ENCODE results near the gene ITGB6.

ITGB6 gene, protein sequence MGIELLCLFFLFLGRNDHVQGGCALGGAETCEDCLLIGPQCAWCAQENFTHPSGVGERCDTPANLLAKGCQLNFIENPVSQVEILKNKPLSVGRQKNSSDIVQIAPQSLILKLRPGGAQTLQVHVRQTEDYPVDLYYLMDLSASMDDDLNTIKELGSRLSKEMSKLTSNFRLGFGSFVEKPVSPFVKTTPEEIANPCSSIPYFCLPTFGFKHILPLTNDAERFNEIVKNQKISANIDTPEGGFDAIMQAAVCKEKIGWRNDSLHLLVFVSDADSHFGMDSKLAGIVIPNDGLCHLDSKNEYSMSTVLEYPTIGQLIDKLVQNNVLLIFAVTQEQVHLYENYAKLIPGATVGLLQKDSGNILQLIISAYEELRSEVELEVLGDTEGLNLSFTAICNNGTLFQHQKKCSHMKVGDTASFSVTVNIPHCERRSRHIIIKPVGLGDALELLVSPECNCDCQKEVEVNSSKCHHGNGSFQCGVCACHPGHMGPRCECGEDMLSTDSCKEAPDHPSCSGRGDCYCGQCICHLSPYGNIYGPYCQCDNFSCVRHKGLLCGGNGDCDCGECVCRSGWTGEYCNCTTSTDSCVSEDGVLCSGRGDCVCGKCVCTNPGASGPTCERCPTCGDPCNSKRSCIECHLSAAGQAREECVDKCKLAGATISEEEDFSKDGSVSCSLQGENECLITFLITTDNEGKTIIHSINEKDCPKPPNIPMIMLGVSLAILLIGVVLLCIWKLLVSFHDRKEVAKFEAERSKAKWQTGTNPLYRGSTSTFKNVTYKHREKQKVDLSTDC

DNA sequence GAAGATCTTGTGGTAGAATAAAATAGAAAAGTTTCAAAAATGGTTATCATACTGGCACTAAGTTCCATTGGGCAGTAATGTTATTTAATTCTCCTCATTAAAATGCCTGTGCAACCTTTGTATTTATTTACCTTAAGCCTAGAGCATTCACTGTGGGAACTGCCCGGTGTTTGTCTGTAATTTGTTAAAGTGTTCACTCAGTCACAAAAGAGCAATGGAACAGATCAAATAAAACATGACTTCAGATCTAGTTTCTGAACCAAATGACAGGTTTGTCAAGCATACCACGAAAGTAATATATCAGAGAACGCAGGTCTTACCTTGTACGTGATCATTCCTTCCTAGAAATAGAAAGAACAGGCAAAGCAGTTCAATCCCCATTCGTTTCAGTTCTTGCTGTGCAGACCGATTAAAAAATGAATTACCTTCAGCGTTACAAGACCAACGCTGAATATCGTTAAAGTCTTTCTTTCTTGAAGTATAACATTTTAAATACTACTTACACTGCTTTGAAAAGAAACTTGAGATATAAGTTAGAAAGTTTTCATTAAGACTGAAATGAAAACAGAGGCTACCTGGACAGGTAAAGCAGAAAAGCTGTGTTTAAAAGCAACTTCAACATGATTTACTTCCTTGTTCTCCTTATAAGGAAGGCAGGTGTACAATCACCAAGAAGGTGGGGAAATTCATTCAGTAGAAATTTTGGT is at the start of gene ITGB6:
TSS of gene ITGB6 (minus strand) at position 590 of the 707 bp plus-strand sequence. CDS start at position 381, 209 bp downstream.
- no peak for DNase-seq (ENCODE audit: low read depth)

DNA sequence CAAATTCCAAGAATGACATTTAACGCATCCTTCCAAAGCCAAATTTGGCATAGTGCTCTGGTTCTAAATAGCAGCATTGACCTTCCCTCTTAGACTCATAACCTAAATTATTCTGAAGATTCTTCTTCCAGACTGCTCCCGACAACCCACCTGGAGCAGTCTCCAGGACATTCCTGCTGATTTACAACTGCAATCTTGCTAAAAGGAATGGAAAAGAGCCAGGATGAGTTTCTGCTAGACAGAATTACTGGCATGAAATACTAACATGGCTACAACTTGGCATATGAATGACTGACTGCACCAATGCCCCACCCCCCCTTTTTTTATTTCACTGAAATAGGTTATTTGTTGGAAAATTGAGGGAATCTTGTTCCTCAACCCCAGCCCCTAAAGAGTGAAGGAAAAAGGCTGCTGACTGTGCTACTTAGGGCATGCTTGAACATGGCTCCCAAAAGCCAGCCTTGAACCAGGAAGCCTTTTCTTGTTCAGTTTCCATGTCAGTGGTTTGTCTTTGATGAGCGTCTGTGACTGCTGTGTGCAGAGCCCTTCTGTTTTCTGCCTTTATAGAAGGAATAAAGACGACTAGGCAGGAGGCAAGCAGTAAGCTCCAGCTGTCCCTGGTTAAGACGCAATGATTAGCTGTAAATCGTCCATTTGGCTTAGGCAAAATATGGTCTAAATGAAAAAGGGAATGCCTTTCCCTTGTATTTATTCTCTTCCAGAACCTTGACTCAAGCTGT is 47.4 kb upstream of the ITGB6 start:
- DNase-seq (ENCODE audit: low read depth), result no peak

DNA sequence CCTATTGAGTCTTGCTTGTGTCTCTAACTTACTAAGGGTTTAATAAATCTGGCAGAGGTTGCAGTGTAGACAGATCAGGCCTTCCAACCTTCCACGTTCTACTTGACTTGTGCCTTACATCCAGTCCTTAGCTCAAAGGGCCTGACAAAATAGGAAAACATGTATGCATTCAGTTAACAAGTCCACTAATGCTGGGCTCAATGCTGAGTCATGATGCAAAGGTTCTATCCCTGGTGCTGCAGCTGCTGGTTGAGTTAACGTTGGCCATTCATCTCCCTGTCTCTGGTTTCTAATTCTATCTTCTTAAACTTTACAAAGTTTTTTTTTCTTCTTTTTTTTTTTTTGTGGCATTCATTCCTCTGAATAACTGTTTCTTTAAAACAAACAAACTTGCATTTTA is 46.3 kb upstream of the ITGB6 start:
- no peak for DNase-seq (ENCODE audit: low read depth)

DNA sequence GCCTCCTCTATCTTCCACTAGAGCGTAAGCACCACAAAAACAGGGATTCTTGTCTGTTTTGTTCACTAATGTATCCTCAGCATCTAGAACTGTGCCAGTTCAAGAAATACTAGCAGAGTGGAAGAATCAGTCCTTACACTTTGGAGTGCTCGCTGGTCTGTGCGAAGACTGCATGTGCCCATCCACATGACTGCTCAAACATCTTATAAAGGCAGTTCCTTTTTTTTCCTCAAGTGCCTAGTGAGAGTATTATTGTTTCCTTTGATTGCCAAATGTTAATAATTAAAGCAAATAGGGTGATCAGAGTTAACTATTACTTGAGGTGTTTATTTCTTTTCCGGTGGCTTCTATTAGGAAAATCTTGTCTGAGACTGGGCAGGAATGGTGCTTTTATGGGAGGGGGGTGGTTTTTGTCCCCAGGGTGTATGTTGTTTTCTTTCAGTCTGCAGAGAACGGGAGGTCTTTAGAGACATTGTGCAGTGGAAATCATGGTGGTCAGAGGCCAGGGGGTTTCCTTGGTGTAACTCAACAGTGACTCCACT is 45.6 kb upstream of the ITGB6 start:
- DNase-seq (ENCODE audit: low read depth), result no peak

DNA sequence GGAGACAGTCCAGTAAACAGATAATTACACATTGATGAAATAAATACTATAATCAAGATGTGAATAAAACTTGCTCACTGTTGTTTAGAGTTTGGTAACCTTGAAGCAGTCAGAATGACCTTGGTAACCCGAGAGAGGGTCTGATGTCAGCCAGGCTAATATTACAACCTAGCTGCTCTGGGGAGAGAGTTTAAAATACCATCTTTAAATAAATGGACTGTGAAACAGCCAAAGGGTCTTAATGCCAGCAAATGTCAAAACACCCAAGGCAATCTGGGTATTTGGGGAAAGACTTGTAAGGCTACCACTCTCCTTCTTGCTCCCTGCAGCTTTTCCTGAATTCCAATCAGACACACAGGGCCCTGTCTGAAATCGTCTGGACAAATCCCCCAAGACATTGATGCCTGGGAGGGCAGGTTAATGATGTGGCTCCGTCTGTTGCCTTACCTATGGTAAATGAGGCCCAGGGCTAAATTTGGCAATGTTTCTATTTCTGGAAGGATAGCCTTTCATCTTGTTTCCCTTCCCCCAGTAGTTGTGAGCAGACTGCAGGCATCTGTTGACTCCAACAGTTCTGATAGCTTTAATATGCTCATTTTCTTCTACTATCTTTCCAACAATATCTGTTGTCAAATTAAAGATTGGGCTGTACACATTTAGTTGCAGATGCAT is 43.0 kb upstream of the ITGB6 start:
- DNase-seq (ENCODE audit: low read depth), result no peak

DNA sequence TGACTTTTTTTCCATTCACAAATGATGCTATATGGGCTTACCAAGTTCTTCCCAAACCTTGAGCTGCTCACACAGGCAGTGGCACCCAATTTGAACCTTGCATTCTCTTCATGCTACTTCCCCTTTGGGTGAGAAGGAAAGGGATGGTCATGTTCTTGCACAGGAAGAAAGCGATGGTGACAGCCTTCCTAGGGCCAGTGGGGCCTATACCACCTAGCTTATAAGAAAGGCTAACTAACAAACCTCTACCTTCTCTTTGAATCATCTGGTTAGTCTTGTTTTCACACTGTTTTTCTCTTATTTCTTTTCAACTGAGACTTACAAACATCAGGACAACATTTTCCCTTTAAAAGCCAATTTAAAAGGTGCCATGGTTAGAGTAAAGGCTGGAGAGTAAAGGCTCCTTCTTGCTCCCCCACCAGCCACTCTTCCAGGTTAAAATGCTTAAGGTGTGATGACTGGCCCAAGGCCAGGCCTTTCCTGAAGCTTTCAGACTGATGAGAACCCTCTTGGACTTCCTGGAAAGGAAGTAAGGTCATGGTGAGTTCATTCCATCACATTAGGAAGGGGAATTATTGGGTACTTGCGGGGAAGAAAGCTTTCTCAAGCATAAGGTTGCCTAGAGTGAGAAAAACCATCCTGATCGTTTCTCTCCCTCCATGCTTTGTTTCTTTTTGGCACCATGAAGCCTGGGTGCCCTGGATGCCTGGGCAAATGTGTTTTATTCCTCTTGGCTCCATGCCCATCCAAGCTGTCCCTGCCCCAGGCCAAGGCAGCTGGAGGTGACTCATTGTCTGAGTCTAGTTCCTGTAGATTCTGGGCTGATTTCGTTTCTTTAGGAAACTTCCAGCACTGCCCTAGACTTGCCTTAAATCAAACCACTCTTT is 41.4 kb upstream of the ITGB6 start:
- DNase-seq (ENCODE audit: low read depth), result no peak

DNA sequence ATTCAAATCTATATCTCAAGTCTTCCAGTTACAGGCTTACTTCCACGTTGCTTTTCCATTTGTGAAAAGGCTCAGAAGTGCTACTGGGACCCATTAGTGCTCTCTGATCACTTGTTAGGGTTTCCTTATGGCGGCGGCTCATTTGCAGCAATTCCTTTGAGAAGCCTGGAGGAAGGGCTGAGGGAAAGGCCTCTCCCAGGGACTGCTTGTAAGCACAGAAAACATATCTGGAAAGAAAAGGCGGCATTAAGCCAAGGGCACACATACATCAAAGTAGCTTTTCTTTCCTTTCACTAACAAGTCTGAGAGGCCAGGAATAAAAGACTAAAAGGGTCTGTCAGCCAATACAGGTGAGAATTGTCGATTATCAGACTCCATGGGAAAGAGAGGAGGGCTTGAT is 39.4 kb upstream of the ITGB6 start:
- no peak for DNase-seq (ENCODE audit: low read depth)

DNA sequence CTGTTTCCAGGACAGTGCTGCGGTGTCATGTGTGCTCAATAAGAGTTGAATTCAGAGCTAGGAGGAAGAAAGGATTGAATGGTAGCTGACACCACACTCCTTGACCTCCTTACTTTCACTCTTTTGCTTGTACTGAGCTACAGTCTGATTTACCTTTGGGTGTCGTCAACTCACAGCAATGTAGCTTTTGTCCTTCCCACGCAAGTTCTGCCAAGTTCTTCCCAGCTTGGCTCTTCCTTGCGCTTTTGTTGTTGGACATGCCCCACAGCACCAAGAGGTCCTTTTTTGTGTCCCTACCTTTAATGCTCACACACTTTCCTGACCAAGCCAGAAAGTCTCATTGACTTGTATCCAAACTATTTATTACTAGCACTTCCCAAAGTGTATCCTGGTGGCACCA is 38.3 kb upstream of the ITGB6 start:
- no peak for DNase-seq (ENCODE audit: low read depth)

DNA sequence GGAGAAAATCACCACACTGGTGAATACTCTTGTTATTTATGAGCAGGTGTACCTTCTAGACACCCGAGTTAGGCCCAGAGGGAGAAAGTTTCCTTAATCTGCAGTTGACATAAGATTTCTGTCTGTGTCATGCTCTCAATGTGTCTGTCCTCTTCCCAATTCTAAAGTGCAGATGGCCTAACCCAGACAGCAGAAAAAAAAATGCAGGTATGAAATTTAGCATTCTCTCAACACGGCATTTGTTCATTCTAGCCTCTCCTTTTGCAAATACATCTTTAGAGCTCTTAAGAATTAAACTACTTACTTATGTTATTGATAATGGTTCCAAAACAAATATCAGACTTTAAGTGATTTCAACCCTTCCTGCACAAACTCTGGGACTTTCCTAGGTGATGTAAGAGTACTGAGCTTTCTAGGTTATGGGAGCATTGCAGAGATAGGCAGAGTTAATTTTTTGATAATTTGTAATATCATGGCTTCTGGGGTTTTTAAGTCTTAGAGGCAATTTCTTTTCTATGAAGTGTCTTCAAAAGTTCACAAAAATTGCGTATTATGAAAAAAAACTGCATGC is 32.9 kb upstream of the ITGB6 start:
- no peak for DNase-seq (ENCODE audit: low read depth)

DNA sequence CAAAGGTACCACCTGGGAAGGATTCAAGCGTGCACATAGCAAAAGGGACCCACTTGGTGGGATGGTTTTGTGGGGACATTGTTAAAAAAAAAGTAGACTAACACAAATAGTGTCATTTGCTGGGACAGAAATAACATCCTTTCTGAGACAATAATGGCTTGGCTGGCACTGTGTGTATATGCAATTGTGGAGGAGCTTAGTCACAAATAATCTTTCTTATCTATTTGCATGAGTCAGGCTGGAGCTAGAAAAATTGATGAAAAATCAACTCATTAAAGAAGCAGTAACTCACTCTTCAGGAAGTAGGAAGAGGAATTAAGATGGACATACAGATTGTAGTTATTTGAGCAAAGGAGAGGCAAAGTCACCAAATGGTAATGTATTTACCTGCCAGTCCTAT is 29.5 kb upstream of the ITGB6 start:
- DNase-seq (ENCODE audit: low read depth), result no peak

DNA sequence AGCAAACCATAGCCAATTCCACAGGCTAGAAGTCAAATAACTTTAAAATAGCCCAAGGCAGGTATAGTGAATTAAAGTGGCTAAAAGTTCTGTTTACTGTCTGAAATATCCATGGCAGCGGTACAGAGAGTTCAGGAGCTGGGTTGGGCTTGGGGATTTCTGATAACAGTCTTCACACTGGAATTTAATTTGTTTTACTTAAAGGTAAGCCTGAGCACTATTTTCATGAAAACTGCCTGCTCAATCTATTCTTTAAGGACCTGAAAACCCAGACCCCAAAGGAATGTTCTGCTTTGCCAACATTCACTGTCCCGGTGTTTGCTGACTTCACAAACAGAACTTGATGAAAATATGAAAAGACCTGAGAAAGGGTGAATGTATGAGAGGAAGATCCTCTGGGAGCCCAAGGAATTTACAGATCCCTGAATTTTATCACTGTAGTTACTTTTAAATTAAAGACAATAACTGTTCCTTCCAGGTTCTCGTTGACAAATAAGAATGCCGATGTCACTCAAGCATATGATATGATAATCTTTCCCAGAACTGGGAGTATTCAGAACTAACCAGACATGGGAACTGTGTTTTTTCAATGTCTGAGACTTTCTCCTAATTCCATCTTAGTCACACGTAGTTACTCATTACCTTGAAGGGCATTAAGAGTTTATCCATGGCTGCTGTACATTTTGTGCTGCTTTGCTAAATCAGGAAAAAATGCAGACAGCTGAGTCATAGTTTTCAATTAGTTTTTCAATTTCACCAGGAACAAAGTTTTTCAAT is 28.3 kb upstream of the ITGB6 start:
- no peak for DNase-seq (ENCODE audit: low read depth)

DNA sequence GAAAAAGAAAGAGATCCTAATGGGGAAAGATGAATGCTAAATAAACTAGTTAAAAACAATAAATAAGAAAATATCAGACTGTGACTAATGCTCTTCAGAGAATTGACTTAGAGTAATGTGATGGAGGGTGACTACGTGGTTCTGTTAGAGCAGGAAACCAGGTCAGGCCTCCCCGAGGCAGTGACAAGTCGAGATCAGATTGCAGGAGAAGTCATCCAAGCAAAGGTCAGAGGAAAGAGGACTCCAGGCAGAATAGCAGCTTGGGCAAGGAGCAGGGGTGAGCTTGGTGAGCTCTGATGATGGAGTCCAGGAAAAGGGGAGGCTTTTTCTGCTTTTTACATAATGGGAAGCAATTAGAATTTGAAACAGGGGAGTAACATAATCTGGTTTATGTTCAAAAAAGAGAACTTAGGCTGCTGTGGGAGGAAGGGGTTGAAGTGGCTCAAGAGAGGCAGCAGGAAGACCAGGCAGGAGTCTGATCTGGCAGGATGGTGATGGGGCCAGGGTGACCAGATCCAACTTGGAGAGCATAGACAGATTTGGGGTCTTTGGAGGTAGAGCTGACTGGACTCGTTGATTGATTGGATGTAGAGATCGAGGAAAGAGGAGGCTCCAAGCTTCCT is 27.3 kb upstream of the ITGB6 start:
- no peak for DNase-seq (ENCODE audit: low read depth)

DNA sequence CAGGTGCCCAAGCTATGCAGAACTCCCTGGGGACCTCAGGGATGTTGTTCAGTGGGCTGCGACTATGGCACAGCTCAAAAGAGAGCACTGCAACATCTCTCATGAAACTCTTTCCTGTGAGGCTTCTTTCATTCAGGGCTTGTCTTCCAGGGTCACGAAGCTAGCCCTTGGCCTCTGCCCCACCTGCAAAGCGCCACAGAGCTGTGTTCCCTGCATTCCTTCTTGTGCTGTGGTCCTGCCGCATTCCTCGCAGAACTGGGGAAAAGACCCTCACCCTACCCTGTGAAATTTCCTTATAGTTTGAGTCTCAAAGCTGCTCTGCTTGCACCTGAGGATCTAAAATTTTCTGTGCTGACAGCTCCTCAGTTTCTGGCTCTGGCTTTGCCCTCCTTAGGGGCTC is 26.3 kb upstream of the ITGB6 start:
- no peak for DNase-seq (ENCODE audit: low read depth)

DNA sequence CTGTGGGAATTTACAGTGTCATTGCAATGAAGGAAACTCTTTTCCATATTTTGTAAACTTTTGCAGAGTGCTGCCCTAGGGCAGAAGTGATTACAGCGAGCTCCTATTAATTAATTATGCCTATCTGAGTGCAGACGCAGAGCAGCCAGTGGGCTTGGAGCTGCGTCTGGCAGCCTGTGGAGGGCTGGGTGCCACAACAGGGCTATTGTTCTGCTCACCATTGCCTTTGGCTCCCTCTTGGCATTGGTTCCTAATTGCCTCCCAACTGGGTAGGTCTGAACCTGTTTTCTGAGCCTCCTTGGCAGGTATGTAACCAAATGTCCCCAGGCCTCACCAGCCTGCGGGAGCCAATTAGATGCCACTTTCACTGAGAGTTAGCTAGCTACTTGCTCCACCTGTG is 25.6 kb upstream of the ITGB6 start:
- no peak for DNase-seq (ENCODE audit: low read depth)

DNA sequence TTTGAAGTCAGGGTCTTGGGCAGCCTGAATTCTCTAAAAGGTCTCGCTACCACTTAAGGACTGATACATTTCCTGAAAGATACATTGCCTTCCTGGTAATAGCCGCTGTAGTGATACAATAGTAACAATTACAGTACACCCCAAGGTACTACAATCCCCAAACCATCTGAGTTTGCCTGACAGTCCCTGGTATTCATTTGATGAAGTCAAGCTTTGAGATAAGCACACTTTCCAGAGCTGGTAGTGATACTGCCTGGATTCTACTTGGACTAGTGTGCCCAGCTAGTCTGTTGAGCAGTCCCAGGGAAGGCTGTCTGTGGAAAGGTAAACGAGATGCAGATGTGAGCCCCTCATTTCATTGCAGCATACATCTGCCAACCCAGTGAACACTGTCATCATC is 24.4 kb upstream of the ITGB6 start:
- no peak for DNase-seq (ENCODE audit: low read depth)

DNA sequence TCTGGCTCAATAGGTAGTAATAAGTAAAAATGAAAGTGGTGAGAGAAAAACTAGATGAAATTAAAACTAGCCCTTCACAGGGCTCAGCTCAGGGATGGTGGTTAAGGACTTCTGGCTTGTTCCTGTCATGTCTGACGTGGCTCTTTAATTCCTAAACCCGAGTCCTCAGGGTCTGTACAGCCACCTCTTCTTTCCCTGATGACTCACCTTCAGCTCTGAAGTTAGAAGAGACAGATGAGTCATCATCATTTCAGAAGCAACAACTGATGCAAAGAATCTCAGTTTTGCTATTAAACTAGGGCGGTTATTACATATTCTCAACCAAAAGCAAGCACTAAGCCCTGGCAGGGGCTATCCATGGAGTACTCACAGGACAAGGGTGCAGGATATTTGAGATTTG is 24.0 kb upstream of the ITGB6 start:
- DNase-seq (ENCODE audit: low read depth), result no peak

DNA sequence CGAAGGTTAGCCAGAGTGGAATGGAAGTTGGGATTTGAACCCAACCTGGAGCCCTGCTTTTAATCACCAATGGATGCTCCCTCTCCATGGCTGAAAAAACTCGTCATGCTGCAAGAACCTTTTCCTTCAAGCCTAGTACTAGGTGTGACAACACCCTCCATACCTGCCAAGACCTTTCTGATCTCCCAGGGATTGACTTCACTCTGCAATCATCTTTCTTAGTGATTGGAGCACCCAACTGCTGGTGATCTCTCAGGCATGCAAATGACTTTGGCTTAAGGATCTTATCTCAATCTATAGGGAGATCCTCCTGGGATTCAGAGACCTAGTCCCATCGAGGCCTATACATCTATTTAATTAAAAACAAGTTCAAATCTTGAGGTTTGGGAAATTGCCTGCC is 23.5 kb upstream of the ITGB6 start:
- DNase-seq (ENCODE audit: low read depth), result no peak

DNA sequence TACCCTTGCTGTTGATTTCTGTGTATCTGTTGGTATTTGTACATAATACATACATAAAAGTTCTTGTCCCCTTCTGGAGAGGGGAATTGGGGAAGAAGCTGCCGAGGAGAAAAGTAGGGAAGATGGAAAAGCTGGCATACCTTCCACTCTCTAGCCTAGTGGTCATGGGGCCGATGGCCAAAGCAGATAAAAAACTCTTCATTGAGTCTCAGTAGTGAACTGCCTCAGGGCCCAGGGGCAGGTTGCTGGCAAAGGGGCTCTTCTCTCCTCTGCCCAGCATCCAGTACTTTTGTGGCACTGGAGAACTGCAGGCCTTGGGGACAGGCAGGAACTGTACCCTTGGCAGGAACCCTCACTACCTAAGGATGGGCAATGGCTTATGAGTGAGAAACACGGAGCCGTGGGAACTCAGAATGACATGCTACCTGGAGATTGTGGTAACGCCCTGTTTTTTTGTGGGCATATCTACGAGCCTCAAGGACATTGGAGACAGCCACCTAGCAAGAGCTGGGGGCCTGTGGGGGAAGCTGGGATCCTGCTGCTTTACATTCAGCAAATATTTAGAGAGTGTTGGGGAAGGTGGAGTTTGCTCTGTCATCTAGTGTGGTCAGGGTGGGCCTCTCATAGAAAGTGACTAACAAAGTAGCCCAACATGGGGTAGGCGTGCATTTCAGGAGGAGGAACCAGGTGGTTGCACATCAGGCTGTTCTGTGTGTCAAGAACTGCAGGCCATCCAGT is 22.6 kb upstream of the ITGB6 start:
- DNase-seq (ENCODE audit: low read depth), result no peak
